Hematopoietic multipotent progenitor cell treated with erythropoietin and hydrocortisone succinate and interleukin-3 and kit ligand, for 15 days (in vitro differentiated cells): ENCODE data around the gene NOL6.
A peak's percentile ranks its signal among the peaks of the same experiment; 100 is the strongest.

ENCODE experiments used
- DNase-seq: peaks from one replicate; pipeline ENCODE4 v3.0.0-alpha.2; 2015; ENCODE audit warnings: low spot score

Gene NOL6

GRCh38 chr9:33450621-33451146, 23.0 kb downstream of the NOL6 start:
- DNase-seq, result no peak

GRCh38 chr9:33449715-33450114, 24.0 kb downstream of the NOL6 start:
- DNase-seq, result no peak

- DNase-seq, result no peak
Observed at GRCh38 chr9:33447799-33448553, 25.7 kb downstream of the NOL6 start.

- DNase-seq, result peak; percentile 78
Observed at GRCh38 chr9:33446946-33447798, 26.6 kb downstream of the NOL6 start, which contains the start of gene AQP3. TSS of gene AQP3 (minus strand) at chr9:33447593. CDS start at chr9:33447530, 63 bp downstream.

GRCh38 chr9:33446240-33446945, 27.3 kb downstream of the NOL6 start:
- peak; percentile 35 for DNase-seq

- DNase-seq, result peak; percentile 64
Observed at GRCh38 chr9:33445389-33446239, 28.1 kb downstream of the NOL6 start.

GRCh38 chr9:33443464-33444154, 30.1 kb downstream of the NOL6 start:
- no peak for DNase-seq

GRCh38 chr9:33443047-33443446, 30.7 kb downstream of the NOL6 start:
- no peak for DNase-seq

- no peak for DNase-seq
Observed at GRCh38 chr9:33442125-33442524, 31.6 kb downstream of the NOL6 start.

GRCh38 chr9:33440609-33441008, 33.1 kb downstream of the NOL6 start:
- DNase-seq, result no peak

GRCh38 chr9:33440204-33440603, 33.5 kb downstream of the NOL6 start:
- no peak for DNase-seq

GRCh38 chr9:33439731-33440130, 34.0 kb downstream of the NOL6 start:
- DNase-seq, result no peak

GRCh38 chr9:33438926-33439680, 34.6 kb downstream of the NOL6 start:
- no peak for DNase-seq

GRCh38 chr9:33437898-33438297, 35.8 kb downstream of the NOL6 start:
- DNase-seq, result no peak

GRCh38 chr9:33437205-33437604, 36.5 kb downstream of the NOL6 start:
- DNase-seq, result no peak

- no peak for DNase-seq
Observed at GRCh38 chr9:33436445-33436844, 37.3 kb downstream of the NOL6 start.

- DNase-seq, result no peak
Observed at GRCh38 chr9:33435821-33436277, 37.9 kb downstream of the NOL6 start.

GRCh38 chr9:33434317-33435105, 39.2 kb downstream of the NOL6 start:
- DNase-seq, result no peak

GRCh38 chr9:33433871-33434270, 39.9 kb downstream of the NOL6 start:
- DNase-seq, result no peak
